Activated B cell treated with CpG ODN at 0.5 μM for 24 hours (primary cell): ENCODE results near the gene SMG7. TPM values are rescaled to one million over a fixed set of nuclear protein-coding genes. Genes with fewer than 3 reads are reported as not detected.
A peak's percentile ranks its signal among the peaks of the same experiment; 100 is the strongest.

Source experiments
- ATAC-seq: fragments of 200-7000 bp; cut with Tn5 transposase; one replicate; pipeline ENCODE4 v1.10.0; 2021; ENCODE audit warnings: low read depth, mild to moderate bottlenecking, moderate library complexity
- CTCF ChIA-PET: fragments of 350-600 bp; sonication (Branson Sonifier 250); formaldehyde crosslinking; loops from one replicate; lab custom pipeline; 2021; ENCODE audit warnings: antibody characterized with exemption; lab: Charles Lee
- POLR2A ChIA-PET: fragments of 350-600 bp; sonication (Branson Sonifier 250); formaldehyde crosslinking; loops from one replicate; lab custom pipeline; 2021; ENCODE audit warnings: antibody characterized with exemption; lab: Charles Lee
- DNase-seq: peaks from one replicate; pipeline ENCODE4 v3.0.0; 2022
- H3K27ac Mint-ChIP-seq: one replicate; pipeline ENCODE4 v1.8.0; 2020; ENCODE audit warnings: mixed read lengths
- H3K27me3 Mint-ChIP-seq: one replicate; pipeline ENCODE4 v1.8.0; 2021; ENCODE audit warnings: mixed read lengths
- H3K36me3 Mint-ChIP-seq: one replicate; pipeline ENCODE4 v1.8.0; 2021; ENCODE audit warnings: low read depth, mixed read lengths
- H3K4me1 Mint-ChIP-seq: one replicate; pipeline ENCODE4 v1.8.0; 2021; ENCODE audit warnings: mixed read lengths
- H3K4me3 Mint-ChIP-seq: one replicate; pipeline ENCODE4 v1.8.0; 2020; ENCODE audit warnings: mild to moderate bottlenecking, mixed read lengths
- H3K9me3 Mint-ChIP-seq: one replicate; pipeline ENCODE4 v1.8.0; 2020; ENCODE audit warnings: mixed read lengths
- intact Hi-C: fragments of 100-400 bp; cut with micrococcal nuclease; formaldehyde crosslinking; loops from one replicate; pipeline ENCODE4 v1.15.1; 2024
- total RNA-seq: library from RNA; stranded (reverse); gene quantifications from 2 replicates; pipeline ENCODE4 v1.2.3, GENCODE V29; 2022
- TF ChIP-seq, protein P1 (sequence below): fragments of 200-600 bp; IDR thresholded peaks from one replicate; pipeline ENCODE4 v1.8.0; 2022; ENCODE audit warnings: antibody characterized with exemption, mild to moderate bottlenecking

The SMG7 gene
- total RNA-seq, 1 donor from 2014 or later = 83.5 TPM

DNA sequence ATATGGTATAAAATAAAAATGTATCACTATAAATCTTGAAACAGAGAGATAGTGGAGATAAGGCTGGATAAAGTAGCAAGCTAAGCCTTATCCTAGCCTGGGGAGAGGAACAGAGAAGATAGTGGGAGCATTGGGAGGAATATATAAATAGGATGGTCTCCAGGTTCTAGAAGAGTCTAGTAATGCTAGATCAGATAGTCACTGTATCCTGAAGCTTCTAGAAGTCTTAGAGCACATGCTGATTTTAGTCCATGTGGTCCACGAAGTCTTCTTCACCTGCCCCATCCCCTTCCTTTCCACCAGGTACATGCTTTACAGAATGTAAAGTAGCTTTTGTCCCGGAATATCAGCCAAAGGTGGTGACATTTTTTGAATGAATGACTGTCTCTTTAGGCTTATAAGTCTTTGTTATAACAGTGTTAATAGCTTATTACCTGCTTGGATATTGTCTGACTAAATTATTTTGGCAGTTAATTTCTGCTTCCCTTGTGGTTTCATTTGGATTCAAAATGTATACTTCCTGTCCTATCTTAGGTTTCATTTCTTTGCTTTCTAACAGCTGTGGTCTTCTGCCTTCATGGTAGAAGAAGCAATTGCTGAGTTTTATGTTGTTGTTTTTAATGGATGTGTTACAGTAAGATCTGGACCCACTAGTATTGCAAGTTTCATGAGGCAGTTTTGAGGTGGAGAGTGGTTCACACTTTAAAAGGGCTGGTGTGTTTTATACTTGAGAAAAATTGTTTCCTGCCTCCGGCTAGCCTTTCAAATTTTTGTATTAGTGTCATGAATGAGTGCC, 5.9 kb downstream of the SMG7 start:
- Mint-ChIP-seq H3K4me3 (peak overlapping the region; percentile 29), H3K4me1 (peaks cover 64% of the 10 kb centered on the region), H3K36me3 (peaks cover 11% of the 10 kb centered on the region), H3K27ac (peak overlapping the region; percentile 62), H3K9me3 (no peaks in the 10 kb centered on the region), H3K27me3 (no peaks in the 10 kb centered on the region)
- TF ChIP-seq, protein P1, sequence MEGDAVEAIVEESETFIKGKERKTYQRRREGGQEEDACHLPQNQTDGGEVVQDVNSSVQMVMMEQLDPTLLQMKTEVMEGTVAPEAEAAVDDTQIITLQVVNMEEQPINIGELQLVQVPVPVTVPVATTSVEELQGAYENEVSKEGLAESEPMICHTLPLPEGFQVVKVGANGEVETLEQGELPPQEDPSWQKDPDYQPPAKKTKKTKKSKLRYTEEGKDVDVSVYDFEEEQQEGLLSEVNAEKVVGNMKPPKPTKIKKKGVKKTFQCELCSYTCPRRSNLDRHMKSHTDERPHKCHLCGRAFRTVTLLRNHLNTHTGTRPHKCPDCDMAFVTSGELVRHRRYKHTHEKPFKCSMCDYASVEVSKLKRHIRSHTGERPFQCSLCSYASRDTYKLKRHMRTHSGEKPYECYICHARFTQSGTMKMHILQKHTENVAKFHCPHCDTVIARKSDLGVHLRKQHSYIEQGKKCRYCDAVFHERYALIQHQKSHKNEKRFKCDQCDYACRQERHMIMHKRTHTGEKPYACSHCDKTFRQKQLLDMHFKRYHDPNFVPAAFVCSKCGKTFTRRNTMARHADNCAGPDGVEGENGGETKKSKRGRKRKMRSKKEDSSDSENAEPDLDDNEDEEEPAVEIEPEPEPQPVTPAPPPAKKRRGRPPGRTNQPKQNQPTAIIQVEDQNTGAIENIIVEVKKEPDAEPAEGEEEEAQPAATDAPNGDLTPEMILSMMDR = no peak
- DNase-seq (no peak), ATAC-seq (no peak)
- intact Hi-C loops = no loop called here
- ChIA-PET POLR2A (interaction anchor here (2.3 kb wide), 1 partner anchor 112 kb away, joined by 8 read pairs; the partner anchor contains the start of gene NCF2), CTCF (interaction anchor here (0.5 to 0.9 kb wide), 2 partner anchors 16 to 131 kb away, joined by 3 to 4 read pairs; no protein-coding TSS in a partner anchor)

DNA sequence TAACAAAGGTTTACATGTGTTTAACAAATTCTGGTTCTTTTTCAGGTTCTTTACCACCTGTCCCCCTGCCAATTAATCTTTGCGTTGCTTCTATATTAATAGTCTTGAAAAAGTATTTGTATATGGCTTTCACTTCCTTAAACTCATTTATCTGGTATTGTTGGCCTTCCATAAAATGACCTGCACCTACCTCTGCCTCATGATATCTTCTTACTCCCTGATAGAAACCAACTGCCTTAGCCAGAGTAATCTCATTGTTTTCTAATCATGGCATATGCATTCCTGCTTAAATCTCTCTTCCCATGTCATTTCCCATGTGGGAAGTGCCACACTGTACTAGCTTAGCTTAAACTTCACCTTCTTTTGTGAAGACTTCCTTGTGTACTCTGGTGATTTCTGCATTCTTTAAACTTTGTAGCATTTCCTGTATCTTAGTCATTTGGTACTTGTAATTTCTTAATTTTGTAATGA, 8.7 kb downstream of the SMG7 start:
- peak overlapping the region; percentile 21 for H3K4me3 Mint-ChIP-seq
- TF ChIP-seq, protein P1 = no peak
- ATAC-seq (peak; percentile 82), DNase-seq (no peak)
- H3K36me3 Mint-ChIP-seq = peaks cover 4% of the 10 kb centered on the region
- H3K27me3 Mint-ChIP-seq = no peaks in the 10 kb centered on the region
- peaks cover 64% of the 10 kb centered on the region for H3K4me1 Mint-ChIP-seq
- intact Hi-C loops = loop anchor here (1.0 to 2.0 kb wide), 2 partner anchors 9 to 14 kb away; partner anchors contain the start of gene SMG7
- H3K9me3 Mint-ChIP-seq = no peaks in the 10 kb centered on the region
- CTCF ChIA-PET = no interaction called here
- POLR2A ChIA-PET = interaction anchor here (0.8 to 2.1 kb wide), 3 partner anchors 9 to 13 kb away, joined by 3 to 11 read pairs (median 3); partner anchors contain the start of gene SMG7
- H3K27ac Mint-ChIP-seq = peak overlapping the region; percentile 74

DNA sequence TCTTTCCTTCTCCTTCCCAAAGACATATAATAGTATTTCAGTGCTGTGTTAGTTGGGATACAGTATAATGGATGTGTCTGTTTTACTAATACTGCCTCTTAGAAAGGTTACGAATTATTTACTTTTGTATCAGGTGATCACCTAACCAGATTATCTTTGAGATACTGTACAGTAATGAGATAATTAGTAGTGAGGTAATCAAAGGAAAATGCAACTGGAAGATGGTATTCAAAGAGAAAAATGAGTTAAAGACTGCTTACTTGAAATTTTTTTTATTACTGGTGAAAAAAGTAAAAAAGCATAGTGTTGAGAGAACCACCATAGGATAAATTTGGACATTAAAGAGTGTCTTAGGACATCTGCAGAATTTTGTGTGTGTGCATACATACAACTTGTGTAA, 10.9 kb downstream of the SMG7 start:
- H3K4me1 Mint-ChIP-seq = peaks cover 74% of the 10 kb centered on the region
- no peaks in the 10 kb centered on the region for H3K9me3 Mint-ChIP-seq
- H3K27ac Mint-ChIP-seq = no peak overlapping the region
- DNase-seq (no peak), ATAC-seq (no peak)
- H3K27me3 Mint-ChIP-seq = no peaks in the 10 kb centered on the region
- H3K4me3 Mint-ChIP-seq = no peak overlapping the region
- ChIA-PET POLR2A (interaction anchor here (2.1 kb wide), 1 partner anchor 11 kb away, joined by 11 read pairs; the partner anchor contains the start of gene SMG7), CTCF (no interaction called here)
- TF ChIP-seq, protein P1 = no peak
- H3K36me3 Mint-ChIP-seq = peaks cover 9% of the 10 kb centered on the region
- intact Hi-C loops = no loop called here

DNA sequence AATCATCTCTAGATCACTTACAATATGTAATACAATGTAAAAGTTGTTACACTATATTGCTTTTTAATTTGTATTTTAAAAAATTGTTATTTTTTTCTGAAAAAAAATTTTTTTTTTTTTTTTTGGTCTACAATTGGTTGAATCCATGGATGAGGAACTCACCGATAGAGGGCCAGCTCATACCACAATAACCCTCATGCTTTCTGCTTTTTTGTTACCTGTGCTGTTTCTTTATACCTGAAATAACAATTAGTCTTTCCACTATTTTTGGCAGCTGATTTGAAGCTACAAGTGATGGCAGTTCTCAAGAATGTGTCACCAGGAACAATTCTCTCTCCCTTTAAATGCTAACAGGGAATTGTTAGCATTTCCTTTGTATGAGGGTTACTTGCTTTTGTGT, 12.0 kb downstream of the SMG7 start:
- POLR2A ChIA-PET = interaction anchor here (0.9 kb wide), 1 partner anchor 143 kb away, joined by 7 read pairs; no protein-coding TSS in a partner anchor
- intact Hi-C loops = no loop called here
- Mint-ChIP-seq H3K4me3 (no peak overlapping the region), H3K9me3 (no peaks in the 10 kb centered on the region), H3K27ac (no peak overlapping the region), H3K27me3 (no peaks in the 10 kb centered on the region), H3K36me3 (peaks cover 9% of the 10 kb centered on the region), H3K4me1 (peaks cover 70% of the 10 kb centered on the region)
- DNase-seq (no peak), ATAC-seq (no peak)
- TF ChIP-seq, protein P1 = no peak
- CTCF ChIA-PET = interaction anchor here (1.0 to 1.3 kb wide), 2 partner anchors 14 to 105 kb away, joined by 3 to 5 read pairs; no protein-coding TSS in a partner anchor

DNA sequence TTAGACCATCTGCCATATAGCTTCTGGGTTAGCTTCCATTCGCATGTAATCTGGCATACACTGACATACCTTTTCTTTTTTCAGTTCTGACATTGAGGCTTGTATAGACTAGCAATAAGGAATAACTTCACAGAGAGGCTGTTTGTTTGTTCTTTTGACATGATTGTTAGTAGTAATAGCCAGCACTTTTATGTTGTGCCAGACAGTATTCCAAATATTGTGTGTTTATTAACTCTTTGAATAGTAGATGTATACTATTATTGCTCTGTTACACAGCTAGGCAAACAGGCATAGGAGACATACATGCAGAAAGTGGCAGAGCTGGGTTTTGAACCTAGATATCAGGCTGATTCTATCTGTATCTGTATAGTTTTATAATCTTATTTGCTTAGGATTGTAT, 12.6 kb downstream of the SMG7 start:
- ChIA-PET CTCF (interaction anchor here (0.8 to 1.3 kb wide), 3 partner anchors 9 to 104 kb away, joined by 3 to 5 read pairs (median 3); no protein-coding TSS in a partner anchor), POLR2A (interaction anchor here (0.9 kb wide), 1 partner anchor 142 kb away, joined by 7 read pairs; no protein-coding TSS in a partner anchor)
- TF ChIP-seq, protein P1 = no peak
- no peak for ATAC-seq
- Mint-ChIP-seq H3K9me3 (no peaks in the 10 kb centered on the region), H3K27me3 (no peaks in the 10 kb centered on the region), H3K27ac (no peak overlapping the region), H3K4me1 (peaks cover 68% of the 10 kb centered on the region), H3K36me3 (peaks cover 11% of the 10 kb centered on the region), H3K4me3 (no peak overlapping the region)
- no peak for DNase-seq
- intact Hi-C loops = no loop called here
